Activated CD4-positive, alpha-beta T cell treated with anti-CD3 and anti-CD28 coated beads, Interleukin-2, amount 10 ng/mL, durations not matched to agents 24 days and 14 days (primary cell): Measurements from ENCODE around the gene LAS1L. TPM values are rescaled to one million over a fixed set of nuclear protein-coding genes. Genes with fewer than 3 reads are reported as not detected.
"Not testable (repeated sequence)": the region's sequence is repeated elsewhere in the genome, so short reads cannot be mapped to it uniquely, and the experiment has no call there.

Experiments
- DNase-seq: peaks from one replicate; pipeline ENCODE4 v3.0.0; 2022
- H3K27ac Mint-ChIP-seq: one replicate; pipeline ENCODE4 v1.8.0; 2022; ENCODE audit warnings: mild to moderate bottlenecking, mixed read lengths
- H3K27me3 Mint-ChIP-seq: one replicate; pipeline ENCODE4 v1.8.0; 2022; ENCODE audit warnings: mixed read lengths
- H3K36me3 Mint-ChIP-seq: one replicate; pipeline ENCODE4 v1.8.0; 2022; ENCODE audit warnings: low read depth, mild to moderate bottlenecking, mixed read lengths
- H3K4me1 Mint-ChIP-seq: one replicate; pipeline ENCODE4 v1.8.0; 2021; ENCODE audit warnings: mixed read lengths
- H3K4me3 Mint-ChIP-seq: one replicate; pipeline ENCODE4 v1.8.0; 2022; ENCODE audit warnings: mild to moderate bottlenecking, moderate library complexity, mixed read lengths
- H3K9me3 Mint-ChIP-seq: one replicate; pipeline ENCODE4 v1.8.0; 2021; ENCODE audit warnings: mixed read lengths
- intact Hi-C: fragments of 100-400 bp; cut with micrococcal nuclease; formaldehyde crosslinking; loops from one replicate; pipeline ENCODE4 v1.15.1; 2023
- total RNA-seq: library from RNA; stranded (reverse); gene quantifications from 2 replicates; pipeline ENCODE4 v1.2.3, GENCODE V29; 2022

LAS1L gene
- total RNA-seq: 61.0 and 64.0 TPM in 2 replicates

DNA sequence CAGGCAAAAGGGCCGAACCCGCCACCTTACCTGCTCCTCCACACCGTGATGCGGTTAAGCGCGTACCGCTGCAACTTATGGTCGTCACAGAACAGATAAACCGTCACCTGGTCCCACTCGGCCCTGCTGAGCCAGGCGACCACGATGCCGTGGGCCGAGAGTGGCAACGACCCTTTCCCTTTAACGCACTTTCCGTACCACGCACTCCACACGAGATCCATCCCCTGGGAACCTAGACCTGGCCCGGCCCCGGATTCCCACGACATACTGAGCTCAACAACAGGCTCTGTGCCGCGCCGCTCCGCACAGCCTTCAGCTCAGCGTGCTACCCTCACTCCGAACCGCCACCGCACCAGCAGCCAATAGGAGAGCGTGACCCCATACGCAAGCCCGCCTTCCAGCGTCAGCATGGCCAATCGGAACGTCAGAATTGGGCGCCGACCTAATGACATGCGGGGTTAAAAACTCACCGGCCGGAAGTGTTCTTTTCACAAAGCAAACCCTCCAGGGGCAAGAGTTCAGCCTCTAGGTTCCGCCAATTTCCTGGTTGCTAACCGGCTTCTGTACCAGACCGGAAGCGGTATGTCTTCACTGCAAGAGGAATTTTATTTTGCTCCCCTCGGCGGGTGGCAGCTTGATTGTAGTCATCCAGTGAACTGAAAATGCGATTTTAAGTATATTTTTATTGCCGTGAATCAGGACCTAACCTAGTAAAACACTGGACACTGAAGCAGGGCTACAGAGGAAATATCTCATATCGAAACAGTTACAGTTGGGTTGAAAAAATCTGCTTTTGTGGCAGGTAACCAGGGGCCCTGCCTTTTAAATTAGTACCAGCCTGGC lies at the start of gene LAS1L:
TSS of gene LAS1L (minus strand) at position 338 of the 843 bp plus-strand sequence. CDS start at position 266, 72 bp downstream.
- Mint-ChIP-seq H3K4me3 (peak within 1 kb of the TSS; percentile 99), H3K27ac (peak within 1 kb of the TSS; percentile 100), H3K36me3 (peaks cover 22% of the 10 kb centered on the region), H3K4me1 (peaks cover 11% of the 10 kb centered on the region), H3K27me3 (no peaks in the 10 kb centered on the region), H3K9me3 (no peaks in the 10 kb centered on the region)
- intact Hi-C loops: loop anchor here (1.0 to 10.0 kb wide), 5 partner anchors 500 to 1777 kb away; partner anchors contain the start of genes MTMR8 and ZC3H12B
- peak; percentile 96 for DNase-seq

DNA sequence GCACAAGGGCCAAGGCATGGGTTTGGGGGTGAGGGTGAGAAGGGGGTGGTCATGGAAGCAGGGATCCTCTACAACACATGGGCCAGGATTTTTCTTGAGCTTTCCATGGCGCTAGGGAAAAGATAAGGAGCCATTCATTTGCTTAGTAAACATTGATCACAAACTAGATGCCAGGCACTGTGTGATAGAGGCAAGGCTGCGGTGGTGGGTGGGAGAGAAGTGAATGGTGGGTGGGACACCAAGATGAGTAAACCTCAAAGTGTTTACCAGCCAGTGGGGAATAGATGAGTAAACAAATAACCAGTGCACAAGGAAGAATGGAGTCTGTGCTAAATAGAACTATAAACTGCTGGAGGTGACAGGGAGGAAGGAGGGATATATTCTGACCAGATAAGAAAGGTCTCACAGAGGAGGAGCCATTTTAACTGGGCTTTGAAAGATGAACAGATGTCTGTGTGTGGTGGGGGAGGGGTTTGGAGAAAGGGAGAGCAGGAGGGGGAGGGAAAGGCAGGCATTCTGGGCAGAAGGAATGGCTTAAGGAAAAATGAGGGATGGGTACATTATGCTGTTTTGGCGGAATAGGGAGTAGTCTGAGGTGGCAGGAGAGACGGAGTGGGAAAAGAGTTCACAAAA lies 48.0 kb upstream of the LAS1L start:
- Mint-ChIP-seq H3K27ac (peak overlapping the region; percentile 9), H3K27me3 (no peaks in the 10 kb centered on the region), H3K4me3 (no peak overlapping the region), H3K9me3 (no peaks in the 10 kb centered on the region), H3K36me3 (no peaks in the 10 kb centered on the region), H3K4me1 (peaks cover 8% of the 10 kb centered on the region)
- intact Hi-C loops: loop anchor here (1.0 to 10.0 kb wide), 3 partner anchors 404 to 1146 kb away; no protein-coding TSS in a partner anchor
- DNase-seq: no peak

DNA sequence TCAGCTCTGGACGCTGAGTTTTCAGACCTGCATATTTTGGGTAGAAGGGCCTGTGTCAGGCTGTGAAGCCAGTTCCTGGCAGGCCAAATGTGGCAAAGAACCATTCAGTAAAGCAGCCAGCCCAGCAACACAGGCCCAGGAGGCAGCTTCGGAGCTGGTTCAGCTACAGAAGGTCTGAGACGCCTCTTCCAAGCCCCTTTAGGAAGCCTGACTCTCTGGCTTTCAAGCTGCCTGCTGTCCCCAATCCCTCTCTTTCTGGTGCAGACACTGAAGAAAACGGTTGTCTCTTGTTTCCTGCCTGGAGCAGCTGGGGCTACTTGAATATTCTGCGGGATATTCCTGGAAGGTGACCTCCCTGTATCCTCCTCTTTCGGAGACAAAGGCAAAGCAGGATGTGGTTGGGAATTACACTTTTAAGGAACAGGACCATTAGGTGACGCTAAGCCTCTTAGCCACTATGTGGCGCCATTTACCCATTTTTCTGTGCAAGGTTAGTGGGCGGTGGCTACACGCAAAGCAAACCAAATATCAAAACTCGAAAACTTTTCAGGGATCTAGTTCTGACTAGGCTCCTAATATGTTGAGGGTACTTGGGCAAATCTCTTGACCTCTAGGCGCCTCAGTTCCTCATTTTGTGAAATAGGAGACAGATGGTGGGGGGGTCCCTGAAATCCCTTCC lies 47.2 kb upstream of the LAS1L start:
- H3K9me3 Mint-ChIP-seq: no peaks in the 10 kb centered on the region
- no peak overlapping the region for H3K27ac Mint-ChIP-seq

DNA sequence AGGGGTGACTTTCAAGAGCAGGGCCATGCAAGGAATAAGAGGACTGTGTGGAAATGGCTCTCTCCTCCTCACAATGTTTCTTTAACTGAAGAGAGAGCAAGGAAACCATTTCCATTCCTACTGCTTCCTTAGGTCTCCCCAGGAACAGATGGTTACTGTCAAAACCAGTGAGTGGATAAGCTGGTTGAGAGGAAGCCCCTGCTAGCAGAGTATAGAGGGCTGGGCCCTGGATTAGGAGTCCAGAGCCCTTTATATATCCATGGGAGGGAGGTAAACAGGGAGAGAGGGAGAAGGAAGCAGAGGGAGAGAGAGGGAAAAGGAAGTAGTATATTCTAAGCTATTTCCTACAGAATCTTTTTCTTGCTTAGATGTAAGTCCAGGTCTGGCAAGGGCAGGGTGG lies 43.8 kb upstream of the LAS1L start:
- no peaks in the 10 kb centered on the region for H3K36me3 Mint-ChIP-seq
- H3K4me1 Mint-ChIP-seq: peaks cover 8% of the 10 kb centered on the region
- no peaks in the 10 kb centered on the region for H3K27me3 Mint-ChIP-seq
- DNase-seq: no peak
- H3K9me3 Mint-ChIP-seq: no peaks in the 10 kb centered on the region
- intact Hi-C loops: no loop called here
- no peak overlapping the region for H3K27ac Mint-ChIP-seq
- no peak overlapping the region for H3K4me3 Mint-ChIP-seq

More for the DNA sequence above, 47.2 kb upstream of the LAS1L start:
- Mint-ChIP-seq H3K4me3 (no peak overlapping the region), H3K36me3 (no peaks in the 10 kb centered on the region), H3K4me1 (peaks cover 8% of the 10 kb centered on the region), H3K27me3 (no peaks in the 10 kb centered on the region)
- peak; percentile 86 for DNase-seq
- intact Hi-C loops: loop anchor here (1.0 to 10.0 kb wide), 3 partner anchors 405 to 1147 kb away; no protein-coding TSS in a partner anchor

DNA sequence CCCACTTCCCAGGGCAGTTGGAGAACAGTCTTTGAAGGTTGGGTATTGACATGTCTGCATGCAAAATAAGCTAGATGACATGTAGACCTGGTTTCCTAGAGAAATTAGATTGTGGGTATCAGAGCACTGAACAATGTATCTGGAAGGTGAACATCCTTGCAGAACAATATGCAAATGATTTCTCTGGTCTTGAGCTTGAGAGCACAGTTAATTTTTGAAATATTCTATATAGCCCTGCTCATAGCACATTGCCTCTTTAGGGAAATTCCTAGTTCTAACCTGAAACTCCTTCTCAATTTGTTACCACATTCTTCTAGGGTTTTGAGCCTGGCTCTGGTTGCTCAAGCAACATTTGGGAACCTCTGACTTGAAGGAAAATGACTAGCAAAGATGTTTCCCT lies 41.6 kb upstream of the LAS1L start:
- intact Hi-C loops: no loop called here
- no peak overlapping the region for H3K4me3 Mint-ChIP-seq
- H3K36me3 Mint-ChIP-seq: no peaks in the 10 kb centered on the region
- H3K4me1 Mint-ChIP-seq: no peaks in the 10 kb centered on the region
- no peaks in the 10 kb centered on the region for H3K27me3 Mint-ChIP-seq
- no peak for DNase-seq
- H3K9me3 Mint-ChIP-seq: no peaks in the 10 kb centered on the region
- H3K27ac Mint-ChIP-seq: no peak overlapping the region

DNA sequence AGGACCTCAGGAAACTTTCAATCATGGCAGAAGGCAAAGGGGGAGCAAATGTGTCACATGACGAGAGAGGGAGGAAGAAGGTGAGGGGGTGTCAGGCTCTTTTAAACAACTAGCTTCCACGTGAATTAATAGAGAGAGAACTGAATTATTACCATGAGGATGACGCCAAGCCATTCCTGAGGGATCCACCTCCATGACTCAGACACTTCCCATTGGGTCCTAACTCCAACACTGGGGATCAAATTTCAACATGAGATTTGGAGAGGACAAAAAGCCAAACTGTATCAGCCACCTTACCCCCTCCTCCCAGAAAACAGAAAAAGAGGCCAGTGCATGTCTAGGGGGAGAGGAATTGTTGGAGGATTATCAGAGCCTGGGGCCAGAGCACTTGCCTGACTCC lies 40.4 kb upstream of the LAS1L start:
- Mint-ChIP-seq H3K4me3 (no peak overlapping the region), H3K4me1 (no peaks in the 10 kb centered on the region), H3K27ac (no peak overlapping the region), H3K27me3 (no peaks in the 10 kb centered on the region), H3K9me3 (no peaks in the 10 kb centered on the region), H3K36me3 (no peaks in the 10 kb centered on the region)
- intact Hi-C loops: no loop called here
- no peak for DNase-seq

DNA sequence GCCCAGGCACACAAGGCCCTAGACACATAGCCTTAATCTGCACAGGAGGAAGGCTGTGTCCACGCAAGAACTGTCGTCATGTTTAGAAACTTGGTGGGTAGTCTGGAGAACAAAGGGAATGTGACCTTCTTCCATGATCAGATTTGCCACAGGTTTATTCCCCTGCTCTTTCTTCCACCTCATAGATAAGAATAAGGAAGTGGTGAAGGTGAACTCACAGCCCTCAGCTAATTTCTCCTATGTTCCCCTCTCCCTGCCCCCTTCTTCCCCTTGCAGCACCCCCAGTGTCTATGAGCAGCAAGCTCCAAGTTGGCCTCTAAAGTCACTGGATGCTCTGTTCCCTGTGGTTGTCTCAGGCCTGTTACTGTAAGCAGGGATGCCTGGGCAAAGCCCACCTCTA lies 39.8 kb upstream of the LAS1L start:
- no peak overlapping the region for H3K4me3 Mint-ChIP-seq
- no peaks in the 10 kb centered on the region for H3K36me3 Mint-ChIP-seq
- no peaks in the 10 kb centered on the region for H3K4me1 Mint-ChIP-seq
- H3K27me3 Mint-ChIP-seq: no peaks in the 10 kb centered on the region
- no peak overlapping the region for H3K27ac Mint-ChIP-seq
- DNase-seq: no peak
- no peaks in the 10 kb centered on the region for H3K9me3 Mint-ChIP-seq
- intact Hi-C loops: no loop called here

DNA sequence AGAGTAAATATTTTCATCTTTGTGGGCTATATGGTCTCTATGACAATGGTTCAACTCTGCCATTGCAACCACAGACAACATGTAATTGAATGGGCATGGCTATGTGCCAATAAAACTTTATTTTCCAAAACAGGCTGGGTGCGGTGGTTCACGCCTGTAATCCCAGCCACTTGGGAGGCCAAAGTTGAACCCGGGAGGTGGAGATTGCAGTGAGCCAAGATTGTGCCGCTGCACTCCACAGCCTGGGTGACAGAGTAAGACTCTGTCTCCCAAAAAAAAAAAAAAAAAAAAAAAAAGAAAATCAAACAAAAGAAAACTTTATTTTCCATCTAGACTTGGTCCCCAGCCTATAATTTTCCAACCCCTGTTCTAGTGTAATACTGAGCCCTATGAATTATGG lies 38.4 kb upstream of the LAS1L start:
- no peak overlapping the region for H3K4me3 Mint-ChIP-seq
- no peak overlapping the region for H3K27ac Mint-ChIP-seq
- H3K4me1 Mint-ChIP-seq: no peaks in the 10 kb centered on the region
- DNase-seq: no peak
- H3K36me3 Mint-ChIP-seq: no peaks in the 10 kb centered on the region
- no peaks in the 10 kb centered on the region for H3K27me3 Mint-ChIP-seq
- intact Hi-C loops: no loop called here
- H3K9me3 Mint-ChIP-seq: no peaks in the 10 kb centered on the region

DNA sequence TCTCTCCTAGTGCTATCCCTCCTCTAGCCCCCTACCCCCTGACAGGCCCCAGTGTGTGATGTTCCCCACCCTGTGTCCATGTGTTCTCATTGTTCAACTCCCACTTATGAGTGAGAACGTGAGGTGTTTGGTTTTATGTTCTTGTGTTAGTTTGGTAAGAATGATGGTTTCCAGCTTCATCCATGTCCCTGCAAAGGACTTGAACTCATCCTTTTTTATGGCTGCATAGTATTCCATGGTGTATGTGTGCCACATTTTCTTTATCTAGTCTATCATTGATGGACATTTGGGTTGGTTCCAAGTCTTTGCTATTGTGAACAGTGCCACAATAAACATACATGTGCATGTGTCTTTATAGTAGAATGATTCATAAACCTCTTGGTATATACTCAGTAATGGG lies 28.3 kb upstream of the LAS1L start:
- DNase-seq, H3K27ac Mint-ChIP-seq, H3K4me1 Mint-ChIP-seq, H3K36me3 Mint-ChIP-seq, H3K27me3 Mint-ChIP-seq, H3K9me3 Mint-ChIP-seq, H3K4me3 Mint-ChIP-seq, intact Hi-C loops: not testable (repeated sequence)

DNA sequence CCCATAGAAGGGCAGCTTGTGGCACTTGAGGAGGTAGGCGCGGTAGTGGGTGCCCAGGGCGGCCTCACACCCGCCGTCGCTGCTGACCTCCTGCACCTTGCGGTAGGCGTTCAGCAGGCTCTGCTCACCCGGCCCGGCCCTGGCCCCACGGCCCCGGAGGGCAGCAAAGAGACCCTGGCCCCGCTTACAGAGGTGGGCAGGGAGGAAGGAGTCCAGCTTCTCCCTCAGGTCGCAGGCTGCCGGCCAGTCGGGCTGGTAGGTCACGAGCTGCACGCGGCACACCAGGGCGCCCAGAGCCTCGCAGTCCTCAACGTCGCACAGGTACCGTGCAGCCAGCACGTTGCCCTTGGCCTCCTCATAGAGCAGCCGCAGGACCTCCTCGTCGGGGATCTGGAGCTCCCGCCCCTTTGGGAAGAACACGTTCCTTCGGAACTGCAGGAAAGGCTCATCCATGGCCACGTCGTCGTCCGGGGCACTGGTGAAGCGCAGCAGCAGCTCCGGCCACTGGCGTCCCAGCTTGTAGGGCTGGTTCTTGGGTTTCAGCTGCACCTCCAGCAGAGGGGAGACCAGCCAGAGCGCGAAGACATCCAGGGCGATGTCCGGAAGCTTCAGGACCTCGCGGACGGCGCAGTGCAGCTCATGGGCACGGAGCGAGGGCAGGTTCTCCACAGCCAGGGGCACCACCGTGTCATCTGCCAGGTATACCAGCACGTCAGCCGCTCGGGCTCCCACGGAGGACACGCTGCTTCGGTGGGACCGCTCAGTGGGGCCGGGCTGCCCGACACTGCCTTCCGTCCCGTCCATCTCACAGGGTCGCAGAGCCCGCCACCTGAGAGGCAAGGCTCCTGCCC lies 17.1 kb upstream of the LAS1L start:
- intact Hi-C loops: no loop called here
- no peaks in the 10 kb centered on the region for H3K9me3 Mint-ChIP-seq
- H3K36me3 Mint-ChIP-seq: no peaks in the 10 kb centered on the region
- no peaks in the 10 kb centered on the region for H3K4me1 Mint-ChIP-seq
- no peak overlapping the region for H3K27ac Mint-ChIP-seq
- no peaks in the 10 kb centered on the region for H3K27me3 Mint-ChIP-seq
- H3K4me3 Mint-ChIP-seq: no peak overlapping the region
- DNase-seq: no peak

DNA sequence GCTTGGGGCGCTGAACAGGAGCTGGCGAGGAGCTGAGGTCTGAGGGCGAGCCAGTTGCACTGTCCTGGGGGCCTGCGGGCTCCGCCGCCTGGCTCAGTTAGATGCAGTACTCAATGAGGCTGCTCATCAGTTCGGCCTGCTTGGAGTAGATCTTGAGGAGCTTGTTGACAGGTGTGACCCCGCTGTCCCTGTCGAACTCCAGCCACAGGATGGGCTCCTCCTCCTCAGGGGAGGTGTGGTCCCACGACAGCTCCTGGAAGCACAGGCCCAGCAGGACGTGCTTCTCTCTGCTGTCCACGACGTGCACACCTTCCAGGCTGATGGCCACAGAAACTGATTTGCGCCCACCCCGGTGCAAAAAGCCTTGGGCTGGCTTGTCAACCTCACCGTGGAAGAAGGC lies 16.5 kb upstream of the LAS1L start:
- no peaks in the 10 kb centered on the region for H3K36me3 Mint-ChIP-seq
- H3K4me1 Mint-ChIP-seq: no peaks in the 10 kb centered on the region
- no peak overlapping the region for H3K4me3 Mint-ChIP-seq
- H3K27me3 Mint-ChIP-seq: no peaks in the 10 kb centered on the region
- H3K27ac Mint-ChIP-seq: no peak overlapping the region
- intact Hi-C loops: no loop called here
- H3K9me3 Mint-ChIP-seq: no peaks in the 10 kb centered on the region
- DNase-seq: no peak

DNA sequence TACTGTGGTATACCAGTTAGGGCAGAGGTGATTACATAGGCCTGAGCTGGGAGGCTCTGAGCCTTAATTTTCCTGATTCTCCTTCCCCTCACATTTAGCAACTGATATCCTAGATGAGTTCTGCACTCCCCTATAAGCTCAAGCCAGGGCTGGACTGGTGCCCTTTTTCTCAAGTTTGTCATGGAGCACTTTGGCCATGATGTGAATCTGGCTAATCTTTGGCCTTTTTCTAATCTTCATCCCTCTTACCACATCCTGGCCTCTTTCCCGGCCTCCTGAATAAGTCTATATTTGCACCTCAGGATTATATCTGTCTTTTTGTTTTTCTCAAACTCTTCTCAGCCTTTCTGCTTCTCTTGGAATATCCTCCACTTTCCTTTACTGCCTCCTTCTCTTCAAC lies 10.9 kb upstream of the LAS1L start:
- intact Hi-C loops: no loop called here
- H3K27ac Mint-ChIP-seq: no peak overlapping the region

DNA sequence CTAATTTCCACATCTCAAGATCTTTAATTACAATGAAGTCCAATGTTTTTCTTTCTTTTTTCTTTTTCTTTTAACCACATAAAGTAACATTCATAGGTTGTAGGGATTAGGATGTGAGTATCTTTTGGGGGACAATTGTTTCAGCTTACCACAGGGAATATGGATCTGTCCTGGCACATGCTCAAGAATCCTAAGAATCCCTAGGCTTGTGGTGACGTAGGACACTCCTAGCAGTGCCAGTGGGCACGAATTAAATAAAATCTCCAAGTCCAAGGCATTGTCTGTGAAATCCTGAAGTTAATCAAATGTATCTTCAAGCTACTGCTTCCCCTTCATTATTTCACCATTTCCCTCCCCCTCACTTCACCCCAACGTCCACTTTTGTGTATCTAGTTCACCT lies 2.6 kb upstream of the LAS1L start:
- peaks cover 10% of the 10 kb centered on the region for H3K4me1 Mint-ChIP-seq
- peaks cover 10% of the 10 kb centered on the region for H3K36me3 Mint-ChIP-seq
- intact Hi-C loops: loop anchor here (10.0 kb wide), 1 partner anchor 1142 kb away; the partner anchor contains the start of gene MTMR8
- H3K9me3 Mint-ChIP-seq: no peaks in the 10 kb centered on the region
- H3K4me3 Mint-ChIP-seq: no peak overlapping the region
- DNase-seq: no peak
- no peak overlapping the region for H3K27ac Mint-ChIP-seq
- no peaks in the 10 kb centered on the region for H3K27me3 Mint-ChIP-seq

More for the DNA sequence above, 10.9 kb upstream of the LAS1L start:
- H3K27me3 Mint-ChIP-seq: no peaks in the 10 kb centered on the region
- H3K4me3 Mint-ChIP-seq: no peak overlapping the region
- no peaks in the 10 kb centered on the region for H3K36me3 Mint-ChIP-seq
- H3K9me3 Mint-ChIP-seq: no peaks in the 10 kb centered on the region
- DNase-seq: no peak
- no peaks in the 10 kb centered on the region for H3K4me1 Mint-ChIP-seq
